HL-60 (cell line): Measurements from ENCODE around the gene SMIM36.

ENCODE experiments used
- DNase-seq, 2 experiments: peaks; one replicate each; pipeline ENCODE4 v3.0.0-alpha.2; 2010 to 2020; ENCODE audit warnings: low read depth in 1 of 2, low spot score in 1 of 2
- H3K27ac ChIP-seq: fragments of 250-450 bp; sonication (Bioruptor Pico); replicated peaks from 2 replicates; pipeline ENCODE4 v1.5.1; 2020; ENCODE audit warnings: mild to moderate bottlenecking, moderate library complexity
- H3K27me3 ChIP-seq: fragments of 250-450 bp; sonication (Bioruptor Pico); 2 replicates; pipeline ENCODE4 v1.5.1; 2021; ENCODE audit warnings: mild to moderate bottlenecking, moderate library complexity; ENCODE audit not compliant: insufficient read depth, poor library complexity, severe bottlenecking
- H3K4me3 ChIP-seq: replicated peaks from 2 replicates; pipeline ENCODE4 v1.5.1; 2011; ENCODE audit warnings: mild to moderate bottlenecking, control low read depth, low read length; ENCODE audit not compliant: insufficient read depth
- CTCF ChIP-seq: IDR thresholded peaks from one replicate; pipeline ENCODE4 v1.5.1; 2011; ENCODE audit warnings: low read length, control low read depth, inconsistent platforms; ENCODE audit not compliant: insufficient read depth
- GABPA ChIP-seq: IDR thresholded peaks from 2 replicates; pipeline ENCODE4 v1.6.1; 2012; ENCODE audit warnings: low read depth
- POLR2AphosphoS5 ChIP-seq: IDR thresholded peaks from 2 replicates; pipeline ENCODE4 v1.6.1; 2012; ENCODE audit warnings: low read depth
- REST ChIP-seq: IDR thresholded peaks from 2 replicates; pipeline ENCODE4 v1.6.1; 2012; ENCODE audit warnings: low read depth; ENCODE audit not compliant: insufficient replicate concordance
- SPI1 ChIP-seq: IDR thresholded peaks from 2 replicates; pipeline ENCODE4 v1.6.1; 2012; ENCODE audit warnings: low read depth, mild to moderate bottlenecking, borderline replicate concordance

The SMIM36 gene

GRCh38 chr17:55458287-55458900 lies 52.9 kb downstream of the SMIM36 start:
- Histone ChIP-seq H3K4me3 (no peak overlapping the region), H3K27ac (no peak overlapping the region), H3K27me3 (no peaks in the 10 kb centered on the region)
- no peak for DNase-seq
- TF ChIP-seq SPI1 (no peak), CTCF (no peak), GABPA (no peak), REST (no peak), POLR2AphosphoS5 (no peak)

GRCh38 chr17:55456307-55457240 lies 54.7 kb downstream of the SMIM36 start:
- no peak for DNase-seq
- H3K27me3 ChIP-seq = no peaks in the 10 kb centered on the region
- TF ChIP-seq GABPA = no peak
- no peak for TF ChIP-seq SPI1
- TF ChIP-seq REST = no peak
- TF ChIP-seq POLR2AphosphoS5 = no peak
- TF ChIP-seq CTCF = no peak
- no peak overlapping the region for H3K4me3 ChIP-seq
- H3K27ac ChIP-seq = no peak overlapping the region

- no peak overlapping the region for H3K4me3 ChIP-seq
- no peak overlapping the region for H3K27ac ChIP-seq
- H3K27me3 ChIP-seq = no peaks in the 10 kb centered on the region
- no peak for TF ChIP-seq REST
- TF ChIP-seq SPI1 = no peak
- no peak for TF ChIP-seq POLR2AphosphoS5
- TF ChIP-seq GABPA = no peak
- TF ChIP-seq CTCF = no peak
- no peak for DNase-seq
Measured at GRCh38 chr17:55454906-55455474, 56.3 kb downstream of the SMIM36 start.
